Activated CD8-positive, alpha-beta memory T cell treated with anti-CD3 and anti-CD28 coated beads, Interleukin-2, amount 50 U/mL, for 1 hour (primary cell): ENCODE data around the gene RASSF8.

Experiments used
- DNase-seq: peaks from one replicate; pipeline ENCODE4 v3.0.0-alpha.2; 2020; ENCODE audit errors: extremely low read depth

RASSF8 gene

DNA sequence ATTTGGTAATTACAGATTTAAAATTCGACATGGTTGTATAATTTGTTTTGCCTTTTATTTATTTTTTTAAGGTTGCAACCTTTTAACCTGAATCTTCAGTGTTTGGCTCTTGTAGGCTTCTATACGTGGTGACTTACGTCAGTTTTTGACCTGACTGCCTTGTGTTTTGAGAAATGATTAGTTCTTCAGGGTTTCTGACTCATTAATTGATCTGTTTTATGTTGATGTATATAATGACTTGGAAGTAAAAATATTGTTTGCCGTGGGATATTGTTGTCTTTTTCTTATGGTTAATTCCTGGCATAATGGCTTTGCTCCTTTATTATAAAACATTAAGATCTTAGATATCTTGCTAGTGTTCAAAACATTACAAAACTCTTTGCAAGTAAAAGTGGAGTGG lies 2.5 kb downstream of the RASSF8 start:
- no peak for DNase-seq

DNA sequence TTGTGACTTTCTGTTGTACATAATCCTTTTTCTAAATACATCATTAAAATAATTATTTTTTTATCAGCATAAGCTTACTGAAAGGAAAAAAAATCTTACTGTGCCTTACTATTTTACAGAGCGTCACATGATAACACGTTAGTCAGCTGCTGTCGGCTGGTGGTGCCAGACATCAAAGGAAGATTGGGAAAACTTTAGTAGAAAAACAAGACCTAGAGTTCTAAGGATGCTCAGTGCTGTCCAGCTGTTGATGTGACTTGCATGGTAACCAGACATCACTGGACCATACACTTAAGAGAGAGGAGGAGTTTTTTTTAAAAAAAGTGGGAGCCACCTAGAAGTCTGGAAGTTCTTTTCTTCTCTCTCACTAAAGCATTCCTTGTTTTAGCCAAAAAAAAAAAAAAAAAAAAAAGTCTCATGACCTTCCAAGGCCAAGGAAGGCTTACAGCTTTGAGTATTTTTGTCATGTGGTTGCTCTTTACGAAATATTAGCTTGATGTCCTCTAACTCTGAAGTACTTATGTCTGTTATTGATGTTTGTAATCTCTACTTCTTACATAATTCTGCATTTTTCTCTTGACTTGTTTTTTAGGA lies 4.5 kb downstream of the RASSF8 start:
- no peak for DNase-seq

DNA sequence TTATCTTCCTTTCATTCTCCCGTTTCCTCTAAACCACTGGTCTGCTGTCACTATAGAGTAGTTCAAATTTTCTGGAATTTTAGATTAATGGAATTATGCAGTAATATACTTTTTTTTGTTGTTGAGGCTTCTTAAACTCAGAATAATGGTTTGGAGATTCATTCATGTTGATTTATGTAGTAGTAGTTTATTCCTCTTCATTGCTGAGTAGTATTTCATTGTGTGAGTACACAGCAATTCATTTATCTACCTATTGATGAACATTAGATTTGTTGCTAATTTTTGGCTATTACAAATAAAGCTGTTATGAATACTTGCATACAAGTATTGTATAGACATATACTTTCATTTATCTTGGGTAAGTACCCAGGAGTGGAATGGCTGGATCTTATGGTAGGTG lies 7.2 kb downstream of the RASSF8 start:
- no peak for DNase-seq

DNA sequence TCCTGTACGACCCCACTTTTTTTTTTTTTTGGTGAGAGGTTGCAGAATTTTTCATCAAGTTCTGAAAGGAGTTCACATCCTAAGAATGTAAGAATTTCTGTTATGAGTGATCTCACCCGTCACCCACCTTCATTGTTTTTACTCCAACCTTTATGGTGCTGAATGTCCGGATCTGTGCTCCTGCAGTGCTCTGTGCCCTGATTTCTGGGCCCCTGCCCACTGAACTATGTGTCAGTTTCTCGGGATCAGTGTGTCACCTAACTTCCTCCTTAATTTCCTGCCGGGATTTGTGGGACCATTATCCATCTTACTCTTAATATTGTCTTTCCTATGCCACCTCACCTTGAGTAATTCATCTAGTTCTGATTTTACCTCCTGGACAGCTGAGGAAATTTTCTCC lies 11.6 kb downstream of the RASSF8 start:
- DNase-seq = no peak

DNA sequence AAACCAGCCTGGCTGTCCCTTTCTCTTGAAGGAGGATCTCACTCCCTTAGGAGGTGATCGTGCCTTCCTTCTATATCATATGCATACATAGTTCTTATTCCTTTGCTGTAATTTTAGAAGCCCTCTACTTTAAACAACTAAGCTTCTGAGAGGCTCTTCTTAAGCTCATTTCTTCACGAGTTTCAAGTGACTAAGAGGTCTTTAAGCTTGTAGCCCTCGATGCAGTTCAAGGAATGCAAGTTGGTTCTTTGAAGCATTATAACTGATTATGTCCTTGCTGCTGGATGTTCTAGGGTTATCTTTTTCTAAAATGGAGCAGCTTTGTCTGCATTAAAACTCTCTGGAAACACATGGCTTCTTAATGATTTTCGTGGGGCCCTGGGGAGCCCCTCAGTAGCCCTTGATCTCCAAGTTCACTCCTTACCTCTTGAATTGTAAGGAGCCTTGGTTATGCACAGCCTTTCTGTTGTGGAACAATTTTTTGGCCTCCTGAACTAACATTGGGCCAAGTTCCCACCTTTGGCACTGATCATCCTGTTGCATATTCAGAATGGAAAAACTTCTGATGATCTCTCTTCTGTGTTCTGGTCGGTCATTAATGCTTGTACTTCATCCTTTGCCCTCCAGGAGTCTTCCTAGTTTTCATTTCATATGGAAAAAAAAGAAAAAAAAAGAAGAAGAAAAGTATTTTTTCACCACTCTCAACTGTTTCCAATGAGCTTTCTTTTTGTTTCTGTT lies 12.6 kb downstream of the RASSF8 start:
- DNase-seq = no peak

DNA sequence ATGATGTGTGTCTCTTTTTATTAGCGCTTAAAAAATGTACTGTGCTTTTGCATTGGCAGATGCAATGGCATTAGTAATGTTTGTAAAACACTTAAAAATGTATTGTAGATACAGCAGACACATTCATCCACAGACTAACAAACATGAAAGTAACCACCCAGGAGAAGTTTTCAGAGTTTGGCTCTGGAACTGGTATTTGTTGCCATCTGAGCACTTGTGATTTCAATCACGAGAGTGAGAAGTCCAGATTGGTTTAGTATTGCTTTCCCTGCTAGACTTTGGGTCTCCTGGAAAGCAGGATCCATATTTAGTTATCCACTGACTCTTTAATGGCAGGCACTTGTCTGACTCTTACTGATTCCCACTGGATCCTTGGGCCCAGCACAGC lies 13.2 kb downstream of the RASSF8 start:
- DNase-seq = no peak

DNA sequence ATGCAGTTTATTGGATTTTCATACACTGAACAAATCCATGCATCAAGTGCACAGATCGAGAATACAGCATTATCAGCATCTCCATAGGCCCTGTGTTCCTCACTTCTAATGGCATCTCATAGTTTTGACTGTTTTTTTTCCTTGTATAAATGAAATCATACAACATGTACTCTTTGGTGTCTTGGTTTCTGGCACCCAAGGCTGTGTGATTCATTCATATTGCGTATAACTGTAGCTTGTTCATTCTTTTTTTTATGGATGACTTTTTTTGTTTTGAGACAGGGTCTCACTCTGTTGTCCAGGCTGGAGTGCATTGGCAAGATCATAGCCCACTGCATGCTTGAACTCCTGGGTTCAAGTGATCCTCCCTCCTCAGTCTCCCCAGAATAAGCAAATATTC lies 14.3 kb downstream of the RASSF8 start:
- no peak for DNase-seq

DNA sequence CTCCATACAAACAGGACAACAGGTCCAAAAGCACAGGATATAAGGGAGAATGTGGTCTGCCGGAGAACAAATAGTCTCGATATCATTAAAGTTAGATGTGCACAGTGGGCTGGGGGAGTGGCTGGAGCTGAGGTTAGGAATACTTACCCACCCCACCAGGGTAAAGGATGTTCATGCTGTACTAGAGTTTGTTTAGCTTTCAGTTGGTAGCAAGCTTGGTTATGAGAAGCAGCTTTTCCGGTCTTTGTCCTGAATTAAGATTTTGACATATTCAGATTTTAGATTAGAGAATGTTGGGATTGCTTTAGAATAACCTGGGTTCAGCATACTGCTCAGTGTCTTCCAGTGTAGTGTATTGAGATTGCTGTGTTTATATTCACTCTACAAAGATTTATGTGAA lies 16.7 kb downstream of the RASSF8 start:
- no peak for DNase-seq

DNA sequence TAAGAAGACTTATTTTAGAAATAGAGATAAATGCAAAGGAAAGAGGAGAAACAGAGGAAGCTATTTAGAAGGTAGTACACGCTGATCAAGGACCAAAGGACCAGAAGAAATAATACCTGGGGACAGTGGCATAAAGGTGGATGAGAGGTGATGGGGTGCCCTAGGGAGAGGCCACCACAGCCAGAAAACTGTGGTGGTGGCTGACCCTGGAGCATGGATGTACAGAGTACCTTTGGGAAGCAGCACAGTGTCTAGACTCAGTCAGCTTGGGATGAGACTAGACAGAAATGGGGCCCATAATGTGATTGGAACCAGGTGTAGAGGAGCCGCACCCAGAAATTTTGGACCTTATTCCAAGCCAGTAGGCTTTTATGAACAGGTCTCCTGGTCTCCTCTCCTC lies 17.2 kb downstream of the RASSF8 start:
- DNase-seq = no peak

DNA sequence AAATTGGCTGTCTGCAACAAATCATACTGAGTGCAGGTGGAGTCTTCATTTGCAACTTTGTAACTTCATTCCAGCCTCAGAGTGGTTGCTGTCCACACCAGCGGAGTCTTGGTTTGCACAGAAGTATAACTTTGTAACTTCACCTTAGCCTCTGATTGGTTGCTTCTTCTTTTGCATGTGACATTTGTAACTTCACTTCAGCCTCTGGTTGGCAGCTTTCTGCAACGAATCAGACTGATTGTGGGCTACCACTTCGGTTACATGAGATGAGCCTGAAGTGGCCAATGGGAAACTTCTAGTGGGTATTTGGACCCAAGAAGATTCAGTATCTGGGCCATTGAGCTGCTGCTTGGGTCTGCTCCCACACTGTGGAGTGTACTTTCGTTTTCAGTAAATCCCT lies 17.8 kb downstream of the RASSF8 start:
- DNase-seq = no peak

DNA sequence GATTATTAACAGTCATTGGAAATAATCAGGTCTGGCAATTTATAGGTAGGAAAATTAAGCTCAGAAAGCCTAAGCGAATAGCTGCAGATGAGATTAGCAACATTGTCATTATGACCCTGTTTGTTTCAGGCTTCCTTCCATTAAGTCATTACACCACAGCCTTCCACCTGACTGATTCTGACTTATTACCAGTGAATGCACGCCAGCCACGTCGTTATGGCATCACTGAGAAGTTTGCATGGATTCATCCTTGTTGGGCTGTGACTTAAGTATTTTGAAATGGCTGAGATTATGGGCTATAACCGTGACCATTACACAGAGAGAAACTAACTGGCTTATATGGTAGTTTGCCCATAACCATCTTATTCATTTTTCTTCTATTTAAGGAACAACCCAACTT lies 18.6 kb downstream of the RASSF8 start:
- no peak for DNase-seq

DNA sequence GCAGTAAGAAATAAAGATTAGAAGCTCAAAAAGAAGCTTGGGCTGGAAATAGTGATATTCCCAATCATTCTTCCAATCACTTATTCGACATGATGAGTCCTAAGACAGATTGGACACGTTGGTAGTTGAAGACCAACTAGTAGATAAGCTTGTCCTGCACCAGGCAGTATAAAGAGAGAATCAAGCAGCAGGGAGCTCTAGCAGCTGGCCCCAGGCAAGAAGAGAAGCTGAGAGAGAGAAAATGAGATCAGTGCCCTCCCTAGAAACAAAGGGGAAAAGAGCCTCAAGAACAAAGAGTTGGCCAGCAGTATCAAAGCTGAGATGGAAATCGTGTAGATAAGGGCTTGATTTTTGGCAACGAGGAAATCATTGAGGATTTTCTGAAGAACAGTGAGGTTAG lies 20.6 kb downstream of the RASSF8 start:
- DNase-seq = no peak

DNA sequence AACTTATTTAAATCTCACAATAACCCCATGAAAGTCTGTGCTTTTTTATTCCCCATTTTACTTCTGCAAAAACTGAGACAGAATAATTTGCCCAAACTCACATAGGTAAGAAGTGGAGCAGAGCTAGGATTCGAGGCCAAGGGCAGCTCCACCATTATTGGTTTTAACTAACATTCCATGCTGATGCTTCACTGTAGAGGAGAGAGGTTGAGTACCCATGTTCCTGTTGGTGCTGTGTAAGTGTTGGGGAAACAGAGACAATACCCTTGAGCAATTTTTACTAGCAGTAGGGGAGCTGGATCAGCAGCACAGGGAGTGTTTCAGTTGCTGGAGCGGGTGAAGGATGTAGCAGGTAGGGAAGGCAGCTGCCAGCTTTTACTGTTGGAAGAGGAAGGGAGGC lies 21.1 kb downstream of the RASSF8 start:
- DNase-seq = no peak

DNA sequence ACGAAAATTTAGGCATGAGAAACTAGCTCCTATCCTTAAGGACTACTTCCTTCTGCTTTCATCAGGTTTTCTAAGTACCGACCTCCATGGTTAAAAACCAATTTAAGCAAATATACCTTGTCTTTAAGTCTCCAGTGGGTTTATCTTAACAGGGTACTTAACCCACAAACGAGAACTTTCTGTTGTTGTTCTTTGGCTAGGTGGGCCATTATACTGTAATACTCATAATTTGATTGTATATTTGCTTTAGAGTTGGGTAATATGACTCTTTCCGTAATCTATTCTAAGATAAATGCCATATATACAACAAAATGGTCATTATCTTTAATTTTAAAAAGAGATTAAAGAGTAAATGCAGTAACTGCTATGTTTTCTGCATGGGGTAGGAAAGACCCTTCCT lies 21.6 kb downstream of the RASSF8 start:
- no peak for DNase-seq

DNA sequence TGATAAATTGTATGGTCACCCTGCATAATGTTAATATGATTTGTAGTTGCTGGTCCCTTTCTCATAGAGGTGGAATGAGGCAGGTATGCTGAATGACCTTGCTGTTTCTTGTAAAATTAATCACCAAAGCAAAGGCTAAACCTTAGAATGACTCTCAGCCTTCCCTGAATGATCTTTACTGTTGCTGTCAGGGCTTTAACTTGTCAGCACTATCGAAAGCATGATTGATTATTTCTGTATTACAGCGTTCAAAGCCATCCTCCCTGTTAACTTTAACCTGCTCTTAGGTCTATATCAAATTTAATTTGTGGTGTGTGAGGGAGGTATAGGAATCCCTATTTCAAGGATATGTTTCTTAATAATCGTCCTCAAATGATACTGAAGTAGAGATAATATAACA lies 23.1 kb downstream of the RASSF8 start:
- no peak for DNase-seq

DNA sequence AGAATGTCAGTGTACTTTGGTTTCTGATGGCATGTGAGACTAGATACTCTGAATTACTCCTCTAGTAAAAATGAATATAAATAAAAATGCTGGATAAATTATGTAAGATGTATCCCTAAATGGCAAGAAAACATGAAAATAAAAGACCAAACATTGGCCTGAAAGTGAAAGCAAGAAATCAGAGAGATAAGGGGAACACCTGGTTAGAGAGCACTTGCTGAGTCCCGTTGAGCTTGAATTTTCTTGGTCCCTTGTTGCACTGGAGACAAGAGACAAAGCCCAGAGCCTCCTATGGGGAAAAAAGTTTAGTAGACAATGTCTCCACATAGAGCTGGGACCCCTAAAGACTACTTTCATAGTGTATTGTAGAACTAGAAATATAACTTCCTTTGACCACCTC lies 23.9 kb downstream of the RASSF8 start:
- no peak for DNase-seq

DNA sequence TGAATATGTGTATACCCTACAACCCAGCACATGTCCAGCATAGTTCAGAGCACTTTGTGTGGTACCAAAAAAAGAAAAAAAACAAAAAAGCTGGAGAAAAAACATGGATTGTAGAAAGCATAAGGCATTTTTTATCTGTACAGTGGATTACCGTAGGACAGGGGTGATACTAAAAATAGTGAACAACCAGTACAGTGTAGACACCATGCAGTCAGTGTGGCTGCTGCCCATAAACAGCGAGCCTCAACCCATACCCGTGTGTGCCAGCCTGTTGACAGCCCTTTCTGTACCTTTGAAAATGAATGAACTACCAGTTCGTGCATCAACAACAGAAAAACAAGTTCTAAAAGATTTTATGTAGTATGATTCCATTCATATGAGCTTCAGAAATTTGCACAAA lies 25.1 kb downstream of the RASSF8 start:
- DNase-seq = no peak

DNA sequence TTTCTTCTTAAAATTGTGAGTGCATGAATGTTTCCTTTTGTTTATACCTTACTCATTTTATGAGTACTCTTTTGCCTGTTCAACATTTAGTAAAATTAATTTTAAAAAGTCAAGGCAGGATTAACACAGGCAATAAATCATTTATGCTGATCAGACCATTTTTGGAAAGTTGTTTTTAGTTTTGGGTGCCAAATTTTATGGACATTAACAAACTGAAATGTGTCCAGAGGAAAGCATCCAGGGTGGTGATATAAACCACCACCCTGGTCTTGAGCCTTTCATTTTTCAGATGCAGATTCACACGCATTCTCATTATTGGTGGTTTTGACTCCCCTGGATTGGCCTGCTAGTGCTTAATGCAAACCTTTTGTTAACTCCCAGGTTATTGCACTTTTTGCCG lies 26.3 kb downstream of the RASSF8 start:
- DNase-seq = no peak

DNA sequence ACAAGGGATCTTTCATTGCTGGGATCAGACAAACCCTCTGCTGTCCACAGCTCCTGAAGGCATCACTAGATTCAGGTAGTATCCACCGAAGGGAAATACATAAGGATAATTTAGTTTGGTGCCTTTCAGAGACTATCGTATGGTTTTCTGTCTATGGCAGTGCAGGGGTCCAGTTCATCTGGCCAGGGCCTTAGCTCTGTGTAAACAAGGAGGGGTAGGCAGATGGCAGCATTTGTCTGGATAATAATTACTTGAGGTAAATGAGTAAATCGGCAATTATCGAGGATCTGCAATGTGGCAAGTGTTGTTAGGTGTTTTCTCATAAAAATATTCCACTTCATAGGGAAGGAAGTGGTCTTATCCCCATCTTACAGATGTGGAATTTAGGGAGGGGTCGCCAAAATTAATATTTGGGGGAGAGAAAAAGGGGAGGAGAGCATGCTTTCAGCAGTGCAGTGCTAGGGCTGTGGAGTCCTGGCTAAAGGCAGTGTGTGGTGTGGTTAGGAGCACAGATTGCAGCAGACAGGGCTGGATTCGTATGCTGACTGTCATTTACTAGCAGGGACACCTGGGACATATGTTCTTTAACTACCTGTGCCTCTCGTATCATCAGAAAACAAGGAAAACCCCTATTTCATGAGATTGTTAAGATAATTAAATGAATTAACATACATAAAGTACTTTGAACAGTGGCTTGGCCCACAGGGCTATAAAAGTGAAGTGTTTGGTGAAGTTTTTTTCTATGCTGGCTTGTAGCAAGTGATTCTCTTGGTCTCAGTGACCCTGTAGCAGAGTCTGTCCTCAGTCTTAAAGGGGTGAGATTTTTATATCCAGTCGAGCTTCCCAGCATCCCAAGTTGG lies 27.1 kb downstream of the RASSF8 start:
- DNase-seq = no peak

DNA sequence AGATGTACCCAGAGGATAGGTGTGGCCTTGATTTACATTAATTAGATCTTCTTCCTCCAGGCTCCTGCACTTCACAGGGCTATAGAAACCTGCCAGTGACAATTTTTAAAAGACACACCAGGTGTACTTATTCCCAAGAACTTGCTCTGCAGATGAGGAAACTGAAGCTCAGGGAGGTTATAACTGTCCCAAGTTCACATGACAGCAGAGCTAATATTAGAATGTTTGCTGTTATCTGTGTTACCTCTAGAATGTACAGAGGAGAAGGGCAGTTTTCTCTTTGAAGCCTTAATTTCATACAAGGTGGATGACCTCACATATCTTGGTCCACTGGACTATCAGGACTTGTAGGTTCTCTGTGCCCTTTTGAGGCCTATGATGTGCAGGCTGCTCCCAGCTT lies 27.7 kb downstream of the RASSF8 start:
- DNase-seq = no peak

DNA sequence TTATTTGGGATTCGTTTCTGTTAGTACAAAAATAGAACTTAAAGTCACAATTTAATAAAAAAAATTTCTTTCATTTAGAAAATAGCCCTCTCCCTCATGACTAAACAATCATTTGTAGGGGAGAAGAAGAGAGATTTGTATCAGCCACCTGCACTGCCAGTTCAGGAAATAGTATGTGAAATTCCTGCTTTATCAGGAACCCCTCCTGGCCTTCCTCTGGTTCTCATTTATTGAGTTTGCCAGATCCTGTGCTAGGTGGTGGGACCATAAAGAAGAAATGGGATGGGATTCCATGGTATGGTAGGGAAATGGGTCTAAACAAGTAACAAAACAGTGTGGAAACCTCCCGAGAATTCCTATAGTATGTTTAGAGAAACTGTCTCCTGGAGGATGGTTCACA lies 30.0 kb downstream of the RASSF8 start:
- DNase-seq = no peak

DNA sequence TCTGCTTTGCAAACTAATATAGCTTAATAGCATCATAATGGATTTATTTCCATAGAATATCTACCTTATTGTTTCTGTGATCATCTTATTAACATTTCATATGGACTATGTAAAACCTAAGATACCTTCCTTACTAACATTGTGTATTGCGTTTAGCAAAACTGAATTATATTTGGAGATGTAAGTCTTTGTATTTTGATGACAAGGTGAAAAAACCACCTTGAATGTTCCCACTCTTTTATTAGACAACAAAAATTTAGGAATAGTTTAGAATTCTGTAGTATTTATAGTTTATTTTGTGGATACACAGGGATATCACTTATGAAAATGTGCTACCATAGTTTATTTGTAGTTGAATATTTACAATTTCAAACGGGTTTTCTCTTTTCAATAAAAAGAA lies 32.0 kb downstream of the RASSF8 start:
- DNase-seq = no peak
